Tibial artery (tissue), 4 donors: Measurements from ENCODE around the gene COX4I1.

Experiments
- DNase-seq, 2 donors: peaks; one replicate each; pipeline ENCODE4 v3.0.0-alpha.2; 2019
- H3K27ac ChIP-seq, 2 donors: fragments of 200-600 bp; sonication (generic) in 1 of 2; 1 replicate in 1 of 2; 2 replicates in 1 of 2; pipeline ENCODE4 v1.5.1; 2018 to 2019; ENCODE audit warnings: mild to moderate bottlenecking in 1 of 2
- H3K27me3 ChIP-seq, 2 donors: fragments of 200-600 bp; sonication (generic) in 1 of 2; one replicate each; pipeline versions ENCODE4 v1.5.1 to v1.6.0; 2016 to 2019
- H3K36me3 ChIP-seq, 3 donors: fragments of 200-600 bp; sonication (generic) in 2 of 3; one replicate each; pipeline ENCODE4 v1.5.1; 2016 to 2019; ENCODE audit warnings: mild to moderate bottlenecking in 2 of 3
- H3K4me1 ChIP-seq, 4 donors: fragments of 200-600 bp; sonication (generic) in 2 of 4; 1 replicate in 3 of 4; 2 replicates in 1 of 4; pipeline ENCODE4 v1.5.1; 2016 to 2019
- H3K4me3 ChIP-seq, 2 donors: fragments of 200-600 bp; sonication (generic) in 1 of 2; 1 replicate in 1 of 2; 2 replicates in 1 of 2; pipeline ENCODE4 v1.5.1; 2018 to 2019; ENCODE audit warnings: mild to moderate bottlenecking in 2 of 2
- H3K9me3 ChIP-seq, 3 donors: fragments of 200-600 bp; sonication (generic) in 1 of 3; one replicate each; pipeline ENCODE4 v1.5.1; 2016 to 2019
- CTCF ChIP-seq, 2 experiments: fragments of 200-600 bp in 1 of 2; fragments of 450-650 bp in 1 of 2; IDR thresholded peaks; one replicate each; pipeline ENCODE4 v1.5.1; 2017 to 2019; ENCODE audit warnings: antibody characterized with exemption in 2 of 2, mild to moderate bottlenecking in 1 of 2, moderate library complexity in 1 of 2
- intact Hi-C: fragments of 100-400 bp; cut with DNase I; formaldehyde crosslinking; loops from one replicate; pipeline ENCODE4 v1.15.0; 2023; ENCODE audit warnings: low total_unique reads

Gene COX4I1

GRCh38 chr16:85762970-85763369 lies 36.5 kb upstream of the COX4I1 start:
- TF ChIP-seq CTCF (IDR thresholded peaks at IDR 0.05), result no peak
- DNase-seq, result no peak
- H3K27me3 ChIP-seq, result peaks cover 0 to 44% of the 10 kb centered on the region in 2 donors
- H3K9me3 ChIP-seq, result no peaks in the 10 kb centered on the region
- no peak overlapping the region for H3K27ac ChIP-seq
- intact Hi-C loops, result no loop called here
- no peaks in the 10 kb centered on the region for H3K36me3 ChIP-seq
- no peak overlapping the region for H3K4me3 ChIP-seq
- no peaks in the 10 kb centered on the region for H3K4me1 ChIP-seq

GRCh38 chr16:85763616-85764015 lies 35.9 kb upstream of the COX4I1 start:
- Histone ChIP-seq H3K4me3 (no peak overlapping the region), H3K9me3 (no peaks in the 10 kb centered on the region), H3K27ac (no peak overlapping the region), H3K4me1 (no peaks in the 10 kb centered on the region), H3K36me3 (no peaks in the 10 kb centered on the region), H3K27me3 (peaks cover 0 to 44% of the 10 kb centered on the region in 2 donors)
- TF ChIP-seq CTCF (IDR thresholded peaks at IDR 0.05), result no peak
- intact Hi-C loops, result no loop called here
- no peak for DNase-seq

GRCh38 chr16:85765211-85765610 lies 34.3 kb upstream of the COX4I1 start:
- peaks cover 0 to 29% of the 10 kb centered on the region in 2 donors for H3K27me3 ChIP-seq
- no peak overlapping the region for H3K27ac ChIP-seq
- H3K9me3 ChIP-seq, result no peaks in the 10 kb centered on the region
- intact Hi-C loops, result no loop called here
- TF ChIP-seq CTCF (IDR thresholded peaks at IDR 0.05), result no peak
- no peak overlapping the region for H3K4me3 ChIP-seq
- H3K36me3 ChIP-seq, result no peaks in the 10 kb centered on the region
- no peaks in the 10 kb centered on the region for H3K4me1 ChIP-seq
- no peak for DNase-seq

- peaks cover 0 to 2% (median 0%) of the 10 kb centered on the region in 3 donors for H3K36me3 ChIP-seq
- H3K9me3 ChIP-seq, result no peaks in the 10 kb centered on the region
- H3K27me3 ChIP-seq, result peaks cover 0 to 26% of the 10 kb centered on the region in 2 donors
- no peak overlapping the region for H3K27ac ChIP-seq
- intact Hi-C loops, result no loop called here
- no peak for DNase-seq
- no peak overlapping the region for H3K4me3 ChIP-seq
- no peak for TF ChIP-seq CTCF (IDR thresholded peaks at IDR 0.05)
- no peaks in the 10 kb centered on the region for H3K4me1 ChIP-seq
Observed at GRCh38 chr16:85765767-85766166, 33.7 kb upstream of the COX4I1 start.

GRCh38 chr16:85767531-85767930 lies 32.0 kb upstream of the COX4I1 start:
- Histone ChIP-seq H3K27me3 (peaks cover 0 to 20% of the 10 kb centered on the region in 2 donors), H3K9me3 (no peaks in the 10 kb centered on the region), H3K4me1 (no peaks in the 10 kb centered on the region), H3K4me3 (no peak overlapping the region), H3K36me3 (peaks cover 0 to 9% (median 0%) of the 10 kb centered on the region in 3 donors), H3K27ac (no peak overlapping the region)
- TF ChIP-seq CTCF (IDR thresholded peaks at IDR 0.05), result no peak
- intact Hi-C loops, result no loop called here
- no peak for DNase-seq

- no peak for TF ChIP-seq CTCF (IDR thresholded peaks at IDR 0.05)
- Histone ChIP-seq H3K27me3 (peaks cover 0 to 13% of the 10 kb centered on the region in 2 donors), H3K4me1 (no peaks in the 10 kb centered on the region), H3K9me3 (no peaks in the 10 kb centered on the region), H3K4me3 (no peak overlapping the region), H3K36me3 (peaks cover 0 to 9% (median 0%) of the 10 kb centered on the region in 3 donors), H3K27ac (no peak overlapping the region)
- no peak for DNase-seq
- intact Hi-C loops, result no loop called here
Observed at GRCh38 chr16:85768199-85768598, 31.3 kb upstream of the COX4I1 start.
